ENCODE data around the gene PNMA6A.
"Not testable (repeated sequence)": the region's sequence is repeated elsewhere in the genome, so short reads cannot be mapped to it uniquely, and the experiment has no call there.

The PNMA6A gene

DNA sequence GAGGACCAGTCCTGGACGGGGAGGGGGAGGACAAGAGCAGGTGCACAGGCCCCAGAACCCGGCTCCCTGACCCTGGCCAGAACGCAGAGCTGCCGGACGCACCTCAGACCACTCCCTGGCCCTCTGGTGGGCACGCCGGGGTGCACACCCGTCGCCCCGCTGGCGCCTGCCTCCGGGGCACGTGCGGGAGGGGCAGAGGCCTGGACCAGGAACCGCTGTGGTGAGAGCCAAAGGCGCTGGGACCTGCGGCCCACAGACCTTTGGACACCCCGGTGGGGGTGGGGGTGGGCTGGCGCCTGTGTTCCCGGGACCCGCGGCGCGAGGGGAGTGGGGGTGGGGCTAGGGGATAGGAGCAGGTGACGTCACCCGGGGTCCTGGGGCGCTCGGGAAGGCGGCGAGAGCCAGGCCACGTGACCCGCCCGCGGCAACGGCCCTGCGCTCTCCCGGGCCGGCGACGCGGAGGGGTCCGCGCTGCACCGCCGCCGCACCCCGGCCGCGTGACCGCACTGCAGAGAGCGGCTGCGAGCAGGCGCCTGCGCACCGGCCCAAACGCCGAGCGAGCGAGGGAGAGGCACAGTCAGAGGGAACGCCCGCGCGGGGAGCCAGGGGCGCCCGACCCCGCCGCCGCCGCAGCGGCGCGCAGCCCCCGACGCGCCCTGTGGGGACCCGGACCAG, at the start of gene PNMA6A:
Gene PNMA6A, plus strand, starts transcription at position 546 of the 675 bp plus-strand sequence. CDS start 609 bp downstream, outside the sequence.
- not testable (repeated sequence) for DNase-seq

DNA sequence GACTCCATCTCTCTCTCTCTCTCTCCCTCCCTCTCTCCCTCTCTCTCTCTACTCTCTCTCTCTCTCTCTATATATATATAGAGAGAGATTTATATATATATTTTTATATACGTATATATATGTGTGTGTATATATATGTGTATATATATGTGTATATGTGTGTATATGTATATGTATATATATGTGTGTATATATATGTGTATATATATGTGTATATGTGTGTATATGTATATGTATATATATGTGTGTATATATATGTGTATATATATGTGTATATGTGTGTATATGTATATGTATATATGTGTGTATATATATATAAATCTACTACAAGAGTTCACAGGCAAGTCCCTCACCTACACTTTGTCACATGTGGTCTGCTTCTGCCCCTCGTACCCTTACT, 45.8 kb upstream of the PNMA6A start:
- DNase-seq: not testable (repeated sequence)

DNA sequence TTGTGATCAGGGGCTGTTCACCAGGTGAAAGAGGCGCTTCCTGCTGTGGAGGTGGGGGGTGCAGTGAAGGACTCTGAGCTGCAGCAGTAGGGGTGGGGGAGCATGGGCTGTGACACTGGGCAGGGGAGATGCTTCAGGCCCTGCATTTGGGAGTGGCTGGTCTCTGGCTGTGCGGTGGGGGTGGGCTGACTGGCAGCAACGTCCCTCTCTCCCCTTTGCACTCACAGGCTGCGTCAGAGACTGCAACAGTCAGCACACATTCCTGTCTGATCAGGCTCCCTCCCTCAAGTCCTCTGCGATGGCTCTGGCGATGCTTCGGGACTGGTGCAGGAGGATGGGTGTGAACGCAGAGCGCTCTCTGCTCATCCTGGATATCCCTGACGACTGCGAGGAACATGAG, 43.8 kb upstream of the PNMA6A start:
- DNase-seq: not testable (repeated sequence)

DNA sequence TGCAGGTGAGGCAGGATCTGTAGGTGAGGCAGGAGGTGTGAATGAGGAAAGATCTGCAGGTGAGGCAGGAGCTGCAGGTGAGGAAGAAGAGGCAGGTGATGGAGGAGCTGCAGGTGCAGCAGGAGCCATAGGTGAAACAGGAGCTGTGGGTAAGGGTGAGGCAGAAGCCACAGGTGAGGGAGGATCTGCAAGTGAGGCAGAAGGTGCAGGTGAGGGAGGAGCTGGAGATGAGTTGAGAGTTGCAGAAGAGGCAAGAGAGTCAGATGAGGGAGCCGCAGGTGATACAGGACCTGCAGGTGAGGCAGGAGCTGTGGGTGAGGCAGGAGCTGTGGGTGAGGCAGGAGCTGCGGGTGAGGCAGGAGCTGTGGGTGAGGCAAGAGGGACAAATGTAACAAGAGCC, 43.1 kb upstream of the PNMA6A start:
- no peak for DNase-seq

DNA sequence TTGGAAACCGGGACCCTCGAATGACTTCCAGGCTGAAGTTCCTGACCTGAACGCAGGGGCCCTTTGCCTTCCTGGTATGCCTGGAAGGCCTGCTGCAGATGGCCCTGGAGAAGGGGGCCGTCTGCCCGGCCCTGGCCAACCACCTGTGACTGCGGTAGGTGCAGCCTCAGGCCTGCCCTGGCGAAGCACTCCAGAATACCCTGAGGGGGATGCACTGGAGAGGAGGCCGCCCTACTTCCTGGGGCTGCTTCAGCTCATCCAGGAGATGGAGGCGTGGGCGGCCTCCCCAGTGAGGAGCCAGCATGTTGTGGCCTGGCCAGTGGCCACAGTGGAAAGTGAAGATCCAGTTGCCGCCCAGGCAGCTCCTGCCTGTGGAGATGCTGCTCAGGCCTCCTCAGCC, 42.4 kb upstream of the PNMA6A start:
- DNase-seq: no peak

DNA sequence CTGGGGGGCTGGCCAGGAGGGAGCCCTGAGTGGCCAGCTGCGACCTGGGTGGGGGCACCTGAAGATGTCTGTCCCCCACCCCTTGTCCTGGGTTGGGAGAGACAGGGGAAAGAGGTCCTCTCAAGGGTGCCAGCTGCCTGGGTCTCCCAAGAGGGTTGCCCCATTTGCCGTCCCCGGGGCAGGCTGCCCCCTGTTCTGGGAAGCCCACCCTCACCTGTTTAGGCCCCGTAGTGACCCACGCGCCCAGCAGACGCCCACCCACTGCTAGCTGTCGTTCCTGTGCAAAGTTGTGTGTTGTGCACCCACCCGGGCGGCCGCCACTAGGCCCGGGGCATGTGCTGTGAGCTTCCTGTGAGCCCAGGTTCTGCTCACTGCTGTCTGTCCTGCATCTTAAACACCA, 41.5 kb upstream of the PNMA6A start:
- no peak for DNase-seq

DNA sequence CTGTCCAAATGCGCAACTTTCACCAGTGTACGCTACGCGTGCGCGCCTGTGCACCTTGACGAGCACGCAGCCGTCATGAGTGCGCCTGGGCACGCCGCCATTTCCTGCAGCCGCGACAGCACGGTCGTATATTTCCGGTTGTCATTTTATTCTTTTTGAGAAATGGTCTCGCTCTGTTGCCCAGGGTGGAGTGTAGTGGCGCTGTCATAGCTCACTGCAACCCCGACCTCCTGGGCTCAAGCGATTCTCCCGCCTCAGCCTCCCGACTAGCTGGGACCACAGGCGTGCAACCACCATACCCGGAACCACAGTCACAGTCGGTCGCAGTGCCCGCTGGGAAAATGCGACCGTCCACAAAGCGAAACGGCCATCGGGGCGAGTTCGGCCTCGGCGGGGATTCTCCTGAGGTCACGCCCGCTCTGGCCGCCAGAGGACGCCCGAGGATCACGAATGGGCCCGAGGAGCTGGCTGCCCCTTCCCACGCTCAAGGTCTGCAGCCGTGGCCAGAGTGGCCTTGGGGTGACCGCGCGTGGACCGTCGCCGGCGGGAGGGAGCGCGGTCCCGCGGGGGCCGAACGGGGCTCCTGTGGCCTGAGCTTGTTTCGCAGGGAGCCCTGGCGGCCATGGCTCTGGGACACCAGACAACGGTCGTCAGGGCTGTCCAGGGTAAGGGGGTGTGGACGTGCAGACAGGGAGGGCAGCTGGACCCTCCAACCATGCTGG, 39.7 kb upstream of the PNMA6A start:
- DNase-seq: peak; percentile 71

DNA sequence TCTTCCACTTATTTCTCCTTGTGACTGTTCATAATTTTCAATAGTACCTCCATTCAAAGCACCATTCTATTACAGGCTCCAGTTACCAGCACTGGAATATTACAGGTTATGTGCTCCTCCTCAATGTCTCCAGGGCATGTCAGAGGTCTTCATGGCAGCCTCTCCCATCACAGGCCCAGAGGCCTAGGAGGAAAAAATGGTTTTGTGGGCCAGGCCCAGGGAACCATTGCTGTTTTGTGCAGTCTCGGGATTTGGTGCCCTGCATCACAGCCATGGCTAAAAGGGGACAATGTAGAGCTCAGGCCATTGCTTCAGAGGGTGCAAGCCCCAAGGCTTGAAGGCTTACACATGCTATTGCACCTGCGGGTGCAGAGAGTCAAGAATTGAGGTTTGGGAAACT, 23.2 kb upstream of the PNMA6A start:
- DNase-seq: no peak

DNA sequence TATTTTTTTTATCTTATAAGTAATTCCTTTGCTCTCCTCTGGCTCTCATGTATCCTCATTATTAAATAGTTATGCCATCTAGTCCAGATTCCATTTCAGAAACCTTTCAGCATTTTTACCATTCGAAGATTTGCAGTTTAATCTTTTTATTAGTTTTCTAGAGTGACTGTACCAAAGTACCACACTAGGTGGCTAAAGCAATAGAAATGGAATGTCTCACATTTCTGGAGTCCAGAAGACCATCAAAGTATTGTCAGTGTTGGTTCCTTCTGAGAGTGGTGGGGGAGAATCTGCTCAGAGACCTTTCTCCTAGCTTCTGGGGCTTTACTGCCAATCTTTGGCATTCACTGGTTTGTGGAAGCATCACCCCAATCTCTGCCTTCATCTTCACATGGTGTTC, 19.7 kb upstream of the PNMA6A start:
- no peak for DNase-seq

DNA sequence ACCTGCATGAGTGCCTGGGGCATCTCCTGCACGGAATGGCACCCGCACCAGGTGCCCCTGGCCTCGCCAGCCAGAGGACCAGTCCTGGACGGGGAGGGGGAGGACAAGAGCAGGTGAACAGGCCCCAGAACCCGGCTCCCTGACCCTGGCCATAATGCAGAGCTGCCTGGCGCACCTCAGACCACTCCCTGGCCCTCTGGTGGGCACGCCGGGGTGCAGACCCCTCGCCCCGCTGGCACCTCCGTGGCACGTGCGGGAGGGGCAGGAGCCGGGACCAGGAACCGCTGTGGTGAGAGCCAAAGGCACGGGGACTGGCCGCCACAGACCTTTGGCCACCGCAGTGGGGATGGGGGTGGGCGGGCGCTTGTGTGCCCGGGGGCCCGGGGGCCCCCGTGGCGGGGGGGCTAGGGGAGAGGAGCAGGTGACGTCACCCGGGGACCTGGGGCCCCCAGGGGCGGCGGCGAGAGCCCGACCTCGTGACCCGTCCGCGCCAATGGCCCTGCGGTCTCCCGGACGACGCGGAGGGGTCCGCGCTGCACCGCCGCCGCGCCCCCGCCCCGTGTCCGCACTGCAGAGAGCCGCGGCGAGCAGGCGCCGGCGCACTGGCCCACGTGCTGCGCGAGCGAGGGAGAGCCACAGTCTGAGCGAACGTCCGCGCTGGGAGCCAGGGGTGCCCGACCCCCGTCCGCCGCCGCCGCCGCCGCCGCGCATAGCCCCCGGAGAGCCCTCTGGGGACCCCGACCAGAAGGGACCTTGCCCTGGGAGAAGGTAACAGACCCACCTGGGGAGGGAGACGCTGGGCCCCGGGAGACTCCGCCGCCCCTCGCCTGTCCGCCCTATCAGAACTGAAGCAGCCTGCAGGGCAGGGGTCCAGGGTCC, 16.1 kb upstream of the PNMA6A start, which contains the start of gene PNMA3:
Gene PNMA3, plus strand, starts transcription at position 600 of the 879 bp plus-strand sequence. CDS start 586 bp downstream, outside the sequence.
- no peak for DNase-seq

DNA sequence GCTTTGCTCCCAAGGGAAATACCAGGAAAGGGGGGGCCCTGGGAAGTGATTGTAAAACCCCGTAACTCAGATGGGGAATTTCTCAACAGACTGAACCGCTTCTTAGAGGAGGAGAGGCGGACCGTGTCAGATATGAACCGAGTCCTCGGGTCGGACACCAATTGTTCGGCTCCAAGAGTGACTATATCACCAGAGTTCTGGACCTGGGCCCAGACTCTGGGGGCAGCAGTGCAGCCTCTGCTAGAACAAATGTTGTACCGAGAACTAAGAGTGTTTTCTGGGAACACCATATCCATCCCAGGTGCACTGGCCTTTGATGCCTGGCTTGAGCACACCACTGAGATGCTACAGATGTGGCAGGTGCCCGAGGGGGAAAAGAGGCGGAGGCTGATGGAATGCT, 15.0 kb upstream of the PNMA6A start:
- no peak for DNase-seq

DNA sequence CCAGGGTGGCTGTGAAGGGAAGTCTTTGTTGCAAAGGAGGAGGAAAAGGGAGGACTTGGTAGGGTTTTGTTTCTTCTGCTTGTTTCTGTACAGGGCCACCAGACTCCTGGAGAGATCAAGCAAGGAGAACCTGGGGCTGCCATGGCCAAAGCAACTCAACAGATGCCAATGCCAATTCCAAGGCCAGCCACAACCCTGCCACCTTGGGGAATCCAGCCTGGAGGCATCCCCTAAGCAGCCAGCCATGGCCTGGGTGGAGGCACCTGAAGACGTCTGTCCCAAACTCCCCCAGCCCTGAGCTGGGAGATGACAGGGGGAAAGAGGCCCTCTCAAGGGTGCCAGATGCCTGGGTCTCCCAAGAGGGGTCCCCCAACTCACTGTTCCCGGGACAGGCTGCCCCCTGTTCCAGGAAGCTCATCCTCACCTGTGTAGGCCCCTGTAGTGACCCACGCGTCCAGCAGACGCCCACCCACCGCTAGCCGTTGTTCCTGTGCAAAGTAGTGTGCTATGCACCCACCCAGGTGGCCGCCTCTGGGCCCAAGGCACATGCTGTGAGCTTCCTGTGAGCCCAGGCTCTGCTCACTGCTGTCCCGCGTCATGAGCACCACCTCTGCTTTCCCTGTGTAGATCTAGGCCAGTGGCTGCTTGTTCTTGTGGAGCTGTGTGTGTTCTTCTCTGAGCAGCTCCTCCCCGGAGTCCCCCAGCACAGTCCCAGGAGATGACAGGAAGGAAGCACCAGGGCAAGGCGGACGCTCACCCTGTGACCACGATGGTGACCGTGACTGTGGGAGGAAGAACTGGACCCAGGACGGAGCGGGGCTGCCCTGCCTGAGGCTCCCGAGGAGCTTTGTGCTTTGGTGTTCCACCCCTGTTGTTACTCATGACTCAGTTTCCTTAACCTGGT, 12.8 kb upstream of the PNMA6A start:
- DNase-seq: no peak

DNA sequence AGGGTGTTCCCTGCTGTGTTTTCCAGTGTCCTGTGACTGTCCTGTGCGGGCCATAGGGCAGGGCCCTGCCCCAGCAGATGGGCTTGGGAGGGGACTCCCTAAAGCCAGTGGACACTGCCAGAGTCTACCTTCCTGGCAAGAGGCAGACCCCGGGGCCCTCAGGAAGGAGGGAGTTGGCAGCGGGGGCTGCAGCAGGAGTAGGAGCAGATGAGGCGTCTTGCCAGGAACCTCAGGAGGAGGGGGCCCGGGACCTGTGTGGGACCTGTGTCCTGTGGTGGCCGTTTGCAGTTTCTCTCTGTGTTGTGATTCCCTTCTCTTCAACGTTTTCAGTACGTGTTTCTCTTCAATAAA, 12.2 kb upstream of the PNMA6A start:
- no peak for DNase-seq

DNA sequence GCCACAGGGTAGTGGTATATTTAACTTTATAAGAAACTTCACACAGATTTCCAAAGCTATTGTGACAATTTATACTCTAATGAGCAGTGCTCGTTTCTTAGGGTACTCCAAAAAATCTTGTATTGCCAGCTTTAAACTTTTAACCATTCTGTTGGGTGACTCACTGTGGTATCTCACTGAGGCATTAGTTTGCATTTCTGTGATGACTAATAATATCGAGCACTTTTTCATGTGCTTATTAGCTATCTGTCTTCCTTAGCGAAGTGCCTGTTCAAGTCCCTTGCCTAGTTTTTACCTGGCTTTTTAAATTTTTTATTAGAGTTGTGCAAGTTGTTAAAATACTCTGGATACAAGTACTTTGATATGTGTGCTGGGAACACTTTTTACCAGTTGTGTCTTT, 10.5 kb upstream of the PNMA6A start:
- no peak for DNase-seq

DNA sequence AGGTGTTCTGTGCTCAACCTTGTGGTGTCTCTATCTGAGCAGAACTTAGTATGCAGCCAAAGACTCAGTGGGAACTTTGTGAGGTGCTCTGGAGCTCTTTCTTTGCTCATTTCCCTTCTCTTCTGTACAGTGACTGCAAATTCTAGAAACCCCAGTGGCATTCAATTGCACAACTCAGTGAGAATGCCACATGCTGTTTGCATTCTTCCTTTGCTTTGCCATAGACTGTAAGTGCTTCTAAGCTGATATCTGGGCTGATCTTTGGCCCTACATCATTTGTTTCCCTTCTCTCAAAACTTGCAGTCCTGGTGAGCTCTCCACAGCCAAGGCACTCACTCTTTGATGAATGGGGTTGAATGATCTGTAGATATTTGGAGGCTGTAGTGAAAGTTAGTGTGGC, 8.9 kb upstream of the PNMA6A start:
- no peak for DNase-seq

DNA sequence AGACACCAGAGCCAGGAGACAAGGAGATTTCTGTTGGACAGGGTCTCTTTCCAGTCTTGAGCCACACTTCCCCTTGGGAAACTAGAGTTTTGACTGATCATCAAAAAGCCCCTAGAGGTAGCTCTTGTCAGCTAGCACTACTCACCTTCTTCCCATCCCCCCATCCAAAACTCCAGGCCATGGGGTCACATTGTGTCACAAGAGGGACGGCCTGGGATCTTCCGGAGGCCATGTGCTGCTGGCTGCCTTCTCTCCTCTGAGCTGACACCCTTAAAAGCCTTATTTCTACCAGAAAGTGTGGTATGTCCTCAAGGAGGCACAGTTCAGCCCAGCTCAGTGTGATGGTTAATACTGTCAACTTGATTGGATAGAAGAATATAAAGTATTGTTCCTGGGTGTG, 8.2 kb upstream of the PNMA6A start:
- no peak for DNase-seq

DNA sequence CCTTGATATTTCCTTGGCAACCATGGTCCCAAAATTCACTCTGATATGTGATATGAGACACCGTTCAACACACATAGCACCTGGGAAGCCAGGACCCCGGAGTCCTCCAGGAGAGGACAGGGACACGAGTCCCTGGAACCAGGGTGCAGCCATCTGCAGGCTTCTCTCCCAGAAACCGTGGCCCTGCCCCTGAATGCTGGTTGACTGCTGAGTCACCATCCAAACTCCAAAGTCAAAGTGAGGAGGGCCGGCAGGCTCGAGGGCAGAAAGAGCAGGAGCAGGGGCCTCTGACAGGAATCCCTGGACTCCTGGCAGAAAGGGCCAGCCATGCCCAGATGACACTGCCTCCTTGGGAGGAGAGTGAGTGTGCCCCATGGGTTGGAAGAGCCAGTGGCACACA, 6.9 kb upstream of the PNMA6A start:
- DNase-seq: no peak

DNA sequence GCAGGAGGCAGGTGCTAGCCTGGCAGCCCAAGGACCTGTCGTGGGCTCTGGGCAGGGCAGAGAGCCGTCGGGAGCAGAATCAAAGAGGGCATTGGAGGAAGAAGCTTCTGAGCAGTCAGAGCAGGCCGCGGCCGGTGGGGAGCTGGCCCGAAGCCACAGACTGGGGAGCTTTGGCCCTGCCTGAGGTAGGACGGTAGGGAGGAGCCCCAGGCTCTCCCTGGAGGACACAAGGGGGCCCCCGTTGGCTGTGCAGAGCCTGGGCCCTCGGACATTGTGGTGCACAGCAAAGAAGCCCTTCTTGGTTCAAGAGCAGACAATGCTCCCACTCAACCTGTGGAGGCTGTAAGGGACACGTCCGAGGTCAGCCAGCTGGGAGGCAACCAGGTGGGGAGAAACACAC, 5.9 kb upstream of the PNMA6A start:
- not testable (repeated sequence) for DNase-seq

DNA sequence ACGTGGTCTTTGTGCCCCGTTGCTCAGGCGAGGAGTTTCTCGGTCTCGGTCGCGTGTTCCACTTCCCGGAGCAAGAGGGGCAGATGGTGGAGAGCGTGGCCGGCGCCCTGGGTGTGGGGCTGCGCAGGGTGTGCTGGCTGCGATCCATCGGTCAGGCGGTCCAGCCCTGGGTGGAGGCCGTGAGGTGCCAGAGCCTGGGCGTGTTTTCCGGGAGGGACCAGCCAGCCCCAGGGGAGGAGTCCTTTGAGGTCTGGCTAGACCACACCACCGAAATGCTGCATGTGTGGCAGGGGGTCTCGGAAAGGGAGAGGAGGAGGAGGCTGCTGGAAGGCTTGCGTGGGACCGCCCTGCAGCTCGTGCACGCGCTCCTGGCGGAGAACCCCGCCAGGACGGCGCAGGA, 1.1 kb downstream of the PNMA6A start:
- not testable (repeated sequence) for DNase-seq

DNA sequence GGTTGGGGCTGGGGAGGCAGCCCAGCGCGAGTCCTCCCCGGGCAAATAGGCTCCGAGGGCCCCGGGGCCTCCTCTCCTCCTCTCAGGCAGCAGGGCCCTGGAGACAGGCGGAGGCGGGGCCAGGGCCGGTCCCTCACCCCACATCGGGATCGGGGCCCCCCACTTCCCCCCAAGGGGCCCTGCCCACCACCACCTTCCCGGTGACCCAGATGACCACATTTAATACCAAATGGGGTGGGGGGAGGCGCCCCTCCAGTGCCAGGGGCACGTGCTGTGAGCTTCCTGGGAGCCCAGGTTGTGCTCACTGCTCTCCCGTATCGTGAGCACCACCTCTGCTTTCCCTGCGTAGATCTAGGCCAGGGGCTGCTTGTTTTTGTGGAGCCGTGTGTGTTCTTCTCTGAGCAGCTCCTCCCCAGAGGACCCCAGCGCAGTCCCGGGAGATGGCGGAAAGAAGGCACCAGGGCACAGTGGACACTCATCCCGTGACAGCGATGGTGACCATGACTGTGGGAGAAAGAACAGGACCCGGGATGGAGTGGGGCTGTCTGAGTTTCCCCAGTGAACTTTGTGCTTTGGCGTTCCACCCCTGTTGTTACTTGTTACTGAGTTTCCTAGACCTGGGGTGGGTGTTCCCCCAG, 2.1 kb downstream of the PNMA6A start:
- DNase-seq: no peak

DNA sequence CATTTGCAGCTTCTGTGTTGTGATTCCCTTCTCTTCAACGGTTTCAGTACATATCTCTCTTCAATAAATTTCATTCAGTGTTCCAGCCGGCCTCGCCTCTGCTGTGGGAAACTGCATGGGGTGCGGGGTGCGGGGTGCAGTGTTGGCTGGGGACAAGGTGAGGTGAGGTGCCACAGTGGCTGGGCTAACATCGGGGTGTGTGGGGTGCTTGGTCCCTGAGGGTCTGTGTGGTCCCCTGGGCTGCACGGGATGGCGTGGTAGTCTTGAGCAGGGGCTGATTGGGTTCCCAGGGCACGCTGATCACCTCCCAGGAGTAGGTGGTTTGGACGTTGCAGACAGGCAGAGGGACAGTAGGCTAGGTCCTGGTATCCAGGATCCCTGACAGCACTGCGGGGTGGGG, 2.7 kb downstream of the PNMA6A start:
- no peak for DNase-seq

DNA sequence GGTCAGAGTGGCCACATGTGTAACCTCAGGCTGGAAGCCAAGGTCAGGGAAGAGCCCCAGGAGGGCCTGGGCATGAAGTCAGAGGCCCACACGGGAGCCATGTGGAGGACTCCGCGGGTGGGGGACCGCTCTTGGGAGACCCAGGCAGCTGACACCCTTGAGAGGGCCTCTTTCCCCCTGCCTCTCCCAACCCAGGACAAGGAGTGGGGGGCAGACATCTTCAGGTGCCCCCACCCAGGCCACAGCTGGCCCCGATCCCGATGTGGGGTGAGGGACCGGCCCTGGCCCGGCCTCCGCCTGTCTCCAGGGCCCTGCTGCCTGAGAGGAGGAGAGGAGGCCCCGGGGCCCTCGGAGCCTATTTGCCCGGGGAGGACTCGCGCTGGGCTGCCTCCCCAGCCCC, 3.1 kb downstream of the PNMA6A start:
- no peak for DNase-seq
